GM21619 (cell line): Measurements from ENCODE around the gene DNAJB4.
"Not testable (repeated sequence)": the region's sequence is repeated elsewhere in the genome, so short reads cannot be mapped to it uniquely, and the experiment has no call there.

ENCODE experiments used
- ATAC-seq: cut with Tn5 transposase; IDR thresholded peaks from one replicate; pipeline ENCODE4 v1.9.1; 2021; ENCODE audit not compliant: unreplicated experiment

The DNAJB4 gene

GRCh38 chr1:78061825-78062523, 57.2 kb downstream of the DNAJB4 start:
- ATAC-seq = no peak

- not testable (repeated sequence) for ATAC-seq
Measured at GRCh38 chr1:78064886-78065285, 60.1 kb downstream of the DNAJB4 start.
